OCI-LY1 (cell line): ENCODE data around the gene LAMC1.

Experiments
- H2AFZ ChIP-seq: fragments of 200-600 bp; sonication (generic), shearing (Covaris generic); 2 replicates; pipeline ENCODE4 v1.6.0; 2014; ENCODE audit warnings: antibody characterized with exemption, mild to moderate bottlenecking, low read length
- H3F3A ChIP-seq: fragments of 200-600 bp; sonication (generic), shearing (Covaris generic); 2 replicates; pipeline ENCODE4 v1.6.0; 2014; ENCODE audit warnings: mild to moderate bottlenecking, antibody characterized with exemption, low read length, moderate library complexity; ENCODE audit not compliant: insufficient read depth
- H3K27ac ChIP-seq: fragments of 200-600 bp; sonication (generic); 2 replicates; pipeline ENCODE4 v1.5.1; 2014; ENCODE audit warnings: low read length, mixed run types, mild to moderate bottlenecking, low read depth; ENCODE audit not compliant: poor library complexity, severe bottlenecking
- H3K27me3 ChIP-seq: fragments of 200-600 bp; sonication (generic); 2 replicates; pipeline ENCODE4 v1.6.0; 2014; ENCODE audit warnings: antibody characterized with exemption, mild to moderate bottlenecking, low read length, moderate library complexity; ENCODE audit not compliant: insufficient read depth
- H3K36me3 ChIP-seq: fragments of 200-600 bp; sonication (generic); 2 replicates; pipeline ENCODE4 v1.6.1; 2014; ENCODE audit warnings: mild to moderate bottlenecking, antibody characterized with exemption, low read length, moderate library complexity, mixed read lengths; ENCODE audit not compliant: insufficient read depth
- H3K4me1 ChIP-seq: fragments of 200-600 bp; sonication (generic); 2 replicates; pipeline ENCODE4 v1.5.1; 2014; ENCODE audit warnings: mild to moderate bottlenecking, low read length, moderate library complexity; ENCODE audit not compliant: insufficient read depth, severe bottlenecking
- H3K4me2 ChIP-seq: fragments of 200-600 bp; sonication (generic), shearing (Covaris generic); 2 replicates; pipeline ENCODE4 v1.6.1; 2014; ENCODE audit warnings: low read length
- H3K4me3 ChIP-seq: fragments of 200-600 bp; sonication (generic); 2 replicates; pipeline ENCODE4 v1.5.1; 2014; ENCODE audit warnings: low read length, low read depth, mild to moderate bottlenecking, mixed read lengths; ENCODE audit not compliant: poor library complexity, severe bottlenecking
- H3K79me2 ChIP-seq: fragments of 200-600 bp; shearing (Covaris generic); 2 replicates; pipeline ENCODE4 v1.6.1; 2016; ENCODE audit warnings: mixed run types, low read length, mixed read lengths; ENCODE audit not compliant: insufficient read depth
- H3K9ac ChIP-seq: fragments of 200-600 bp; sonication (generic), shearing (Covaris generic); 2 replicates; pipeline ENCODE4 v1.6.1; 2014; ENCODE audit warnings: mild to moderate bottlenecking, low read length, mixed read lengths
- H3K9me2 ChIP-seq: fragments of 200-600 bp; sonication (generic), shearing (Covaris generic); 2 replicates; pipeline ENCODE4 v1.6.1; 2014; ENCODE audit warnings: low read depth, mild to moderate bottlenecking, low read length, mixed read lengths
- H3K9me3 ChIP-seq: fragments of 200-600 bp; shearing (Covaris generic); 2 replicates; pipeline ENCODE4 v1.6.1; 2014; ENCODE audit warnings: low read length, mixed read lengths
- H4K20me1 ChIP-seq: fragments of 200-600 bp; sonication (generic), shearing (Covaris generic); 2 replicates; pipeline ENCODE4 v1.6.0; 2016; ENCODE audit warnings: mild to moderate bottlenecking, low read length; ENCODE audit not compliant: insufficient read depth
- CTCF ChIP-seq: fragments of 200-600 bp; sonication (generic), shearing (Covaris generic); IDR thresholded peaks from 2 replicates; pipeline ENCODE4 v1.5.1; 2017; ENCODE audit warnings: mild to moderate bottlenecking, antibody characterized with exemption, low read length, moderate library complexity, mixed read lengths
- EZH2 ChIP-seq: fragments of 200-600 bp; sonication (generic), shearing (Covaris generic); IDR thresholded peaks from 2 replicates; pipeline ENCODE4 v1.8.0; 2017; ENCODE audit warnings: borderline replicate concordance, mixed run types, mild to moderate bottlenecking, antibody characterized with exemption, low read length, moderate library complexity, mixed read lengths

LAMC1 gene

DNA sequence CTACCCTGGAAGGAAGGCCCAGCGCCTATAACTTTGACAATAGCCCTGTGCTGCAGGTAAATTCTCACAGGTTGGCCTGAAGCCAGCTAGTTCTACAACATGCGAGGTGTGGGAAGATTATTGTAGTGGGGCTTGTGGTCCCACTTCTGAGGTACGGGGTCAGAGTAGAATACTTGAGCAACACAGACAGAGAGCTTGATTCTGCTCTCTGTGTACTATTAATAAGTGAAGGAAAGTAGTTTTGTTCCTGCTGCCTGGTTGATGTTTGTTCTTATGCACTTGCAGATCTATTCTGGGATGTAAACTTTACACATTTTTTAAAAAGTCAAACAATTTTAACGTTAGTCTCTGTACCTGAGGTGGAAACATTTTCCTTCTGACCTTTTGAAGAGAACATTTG is 80.4 kb downstream of the LAMC1 start:
- H3K4me3 ChIP-seq, result no peak overlapping the region
- no peak overlapping the region for H3K4me2 ChIP-seq
- no peaks in the 10 kb centered on the region for H4K20me1 ChIP-seq
- no peaks in the 10 kb centered on the region for H3K9me2 ChIP-seq
- no peaks in the 10 kb centered on the region for H3F3A ChIP-seq
- no peak for TF ChIP-seq EZH2
- no peak for TF ChIP-seq CTCF
- no peaks in the 10 kb centered on the region for H3K9me3 ChIP-seq
- peaks cover 54% of the 10 kb centered on the region for H3K4me1 ChIP-seq
- peaks cover 37% of the 10 kb centered on the region for H3K36me3 ChIP-seq
- no peak overlapping the region for H2AFZ ChIP-seq
- no peaks in the 10 kb centered on the region for H3K27me3 ChIP-seq
- H3K79me2 ChIP-seq, result no peaks in the 10 kb centered on the region
- no peak overlapping the region for H3K27ac ChIP-seq
- H3K9ac ChIP-seq, result no peak overlapping the region

DNA sequence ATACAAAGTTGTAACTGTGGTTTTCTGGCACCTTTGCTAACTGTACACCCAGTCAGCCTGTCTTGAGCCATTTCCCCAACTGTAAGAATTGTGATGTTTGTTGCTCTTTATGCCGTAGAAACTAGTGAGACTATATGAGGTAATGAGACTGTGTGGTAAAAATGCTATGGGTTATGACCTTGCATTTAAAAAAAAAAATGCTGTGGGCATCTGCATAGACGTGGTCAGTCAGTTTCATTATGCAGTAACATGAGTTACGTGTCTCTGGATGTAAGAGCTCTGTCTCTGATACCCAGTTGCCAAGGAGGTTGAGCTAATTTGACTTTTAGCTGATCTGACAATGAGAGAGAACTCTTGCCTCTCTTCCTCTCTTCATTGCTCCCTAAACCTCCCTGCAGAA is 82.2 kb downstream of the LAMC1 start:
- peak overlapping the region; percentile 19; the same call in 1 of the 2 replicates for H3K9ac ChIP-seq
- TF ChIP-seq EZH2 (no peak), CTCF (no peak)
- no peaks in the 10 kb centered on the region for H4K20me1 ChIP-seq
- H3K27me3 ChIP-seq, result no peaks in the 10 kb centered on the region
- no peaks in the 10 kb centered on the region for H3K79me2 ChIP-seq
- no peak overlapping the region for H3K4me3 ChIP-seq
- H2AFZ ChIP-seq, result no peak overlapping the region
- H3K9me3 ChIP-seq, result no peaks in the 10 kb centered on the region
- peak overlapping the region; percentile 13; the same call in 1 of the 2 replicates for H3K4me2 ChIP-seq
- H3K27ac ChIP-seq, result peak overlapping the region; percentile 27
- peaks cover 52% of the 10 kb centered on the region for H3K4me1 ChIP-seq
- H3K36me3 ChIP-seq, result peaks cover 55% of the 10 kb centered on the region
- H3K9me2 ChIP-seq, result no peaks in the 10 kb centered on the region
- no peaks in the 10 kb centered on the region for H3F3A ChIP-seq

DNA sequence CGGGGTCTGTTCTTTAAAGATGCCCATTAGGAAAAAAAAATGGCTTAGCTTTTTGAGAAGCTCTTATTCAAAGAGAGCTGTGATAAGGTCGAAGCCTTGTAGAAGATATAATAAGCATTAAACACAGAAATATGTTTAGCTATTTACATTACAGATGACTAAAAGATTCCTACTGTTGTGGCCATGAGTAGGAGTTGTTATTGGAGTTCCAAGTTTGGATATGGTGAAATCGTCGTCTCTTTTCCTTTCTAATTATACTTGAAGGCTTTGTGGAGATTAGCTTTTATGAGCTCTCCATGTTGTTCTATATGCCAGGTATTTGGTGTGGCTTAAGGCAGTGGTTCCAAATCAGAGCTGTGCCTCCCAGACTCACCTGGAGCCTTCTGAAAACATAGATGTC is 82.9 kb downstream of the LAMC1 start:
- peak overlapping the region; percentile 27 for H3K27ac ChIP-seq
- H3K9me2 ChIP-seq, result no peaks in the 10 kb centered on the region
- H4K20me1 ChIP-seq, result no peaks in the 10 kb centered on the region
- H3F3A ChIP-seq, result no peaks in the 10 kb centered on the region
- H3K36me3 ChIP-seq, result peaks cover 58% of the 10 kb centered on the region
- no peak overlapping the region for H3K4me2 ChIP-seq
- H3K9me3 ChIP-seq, result no peaks in the 10 kb centered on the region
- no peak overlapping the region for H3K4me3 ChIP-seq
- H2AFZ ChIP-seq, result no peak overlapping the region
- no peaks in the 10 kb centered on the region for H3K27me3 ChIP-seq
- TF ChIP-seq CTCF (no peak), EZH2 (no peak)
- peaks cover 45% of the 10 kb centered on the region for H3K4me1 ChIP-seq
- no peak overlapping the region for H3K9ac ChIP-seq
- no peaks in the 10 kb centered on the region for H3K79me2 ChIP-seq
